NCI-H1930 (cell line): ENCODE measurements around the gene LONP2.
"Not testable (repeated sequence)": the region's sequence is repeated elsewhere in the genome, so short reads cannot be mapped to it uniquely, and the experiment has no call there.

Experiments
- DNase-seq, 2 experiments: peaks; one replicate each; lab custom pipeline; 2025; lab: John Stamatoyannopoulos, UW

LONP2 gene

GRCh38 chr16:48236286-48236685 is 7.8 kb upstream of the LONP2 start:
- DNase-seq = no peak

GRCh38 chr16:48240147-48240546 is 4.0 kb upstream of the LONP2 start:
- not testable (repeated sequence) for DNase-seq

GRCh38 chr16:48244863-48245195 is 729 bp downstream of the LONP2 start:
- DNase-seq = no peak

DNA sequence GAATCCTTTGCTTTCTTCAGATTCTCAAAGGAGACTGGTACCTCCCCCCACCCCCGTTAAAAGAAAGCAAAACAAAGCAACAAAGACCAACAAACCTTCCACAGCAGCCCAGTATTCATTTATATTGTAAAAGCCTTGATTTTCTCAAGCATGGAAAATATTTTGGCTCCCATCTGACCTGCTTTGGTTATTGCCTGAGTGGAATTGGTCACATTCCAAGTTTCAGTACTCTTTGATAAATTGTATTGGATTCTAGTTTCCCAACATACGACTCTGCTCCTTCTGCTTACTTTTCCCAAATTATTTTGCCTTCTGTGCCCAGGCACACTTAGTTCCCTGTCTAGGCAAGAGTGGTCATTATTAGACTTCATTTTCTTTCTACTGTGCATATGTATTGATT is 2.0 kb downstream of the LONP2 start:
- no peak for DNase-seq

DNA sequence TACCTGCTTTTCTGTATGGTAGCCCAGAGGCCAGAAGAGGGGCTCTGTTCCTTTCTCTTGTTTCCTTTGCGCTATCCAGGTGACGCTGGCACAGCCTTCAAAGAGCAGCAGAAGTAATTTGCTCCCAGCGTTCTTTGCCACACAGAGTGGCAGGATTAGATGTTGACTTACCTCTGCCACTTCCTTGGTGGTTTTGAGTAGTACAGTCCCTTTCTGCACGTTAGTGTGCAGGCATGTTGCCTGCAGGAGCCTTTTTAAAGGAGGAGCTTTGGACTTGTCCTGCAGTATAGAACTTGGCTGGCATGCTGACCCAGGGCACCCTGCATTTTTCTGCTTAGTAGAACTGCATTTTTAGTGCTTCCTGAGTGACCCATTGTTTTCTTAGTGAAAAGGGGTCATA is 3.2 kb downstream of the LONP2 start, which contains the start of gene ABCC11:
Gene ABCC11, minus strand, starts transcription at position 229 of the 400 bp plus-strand sequence. CDS start 15,618 bp downstream, outside the sequence.
- DNase-seq = no peak

- DNase-seq = no peak
Observed at GRCh38 chr16:48250520-48251278, 6.6 kb downstream of the LONP2 start.

DNA sequence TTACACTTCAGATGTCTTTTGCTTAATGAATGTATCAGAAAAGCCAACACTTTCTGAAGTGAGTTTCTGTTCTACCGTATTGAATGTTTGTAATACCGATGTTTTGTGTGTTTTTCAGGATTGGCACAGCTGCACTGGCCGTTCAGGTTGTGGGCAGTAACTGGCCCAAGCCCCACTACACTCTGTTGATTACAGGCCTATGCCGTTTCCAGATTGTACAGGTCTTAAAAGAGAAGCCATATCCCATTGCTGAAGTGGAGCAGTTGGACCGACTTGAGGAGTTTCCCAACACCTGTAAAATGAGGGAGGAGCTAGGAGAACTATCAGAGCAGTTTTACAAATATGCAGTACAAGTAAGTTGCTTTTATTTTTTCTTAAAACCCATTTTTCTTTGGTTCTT is 7.9 kb downstream of the LONP2 start:
- DNase-seq = no peak

DNA sequence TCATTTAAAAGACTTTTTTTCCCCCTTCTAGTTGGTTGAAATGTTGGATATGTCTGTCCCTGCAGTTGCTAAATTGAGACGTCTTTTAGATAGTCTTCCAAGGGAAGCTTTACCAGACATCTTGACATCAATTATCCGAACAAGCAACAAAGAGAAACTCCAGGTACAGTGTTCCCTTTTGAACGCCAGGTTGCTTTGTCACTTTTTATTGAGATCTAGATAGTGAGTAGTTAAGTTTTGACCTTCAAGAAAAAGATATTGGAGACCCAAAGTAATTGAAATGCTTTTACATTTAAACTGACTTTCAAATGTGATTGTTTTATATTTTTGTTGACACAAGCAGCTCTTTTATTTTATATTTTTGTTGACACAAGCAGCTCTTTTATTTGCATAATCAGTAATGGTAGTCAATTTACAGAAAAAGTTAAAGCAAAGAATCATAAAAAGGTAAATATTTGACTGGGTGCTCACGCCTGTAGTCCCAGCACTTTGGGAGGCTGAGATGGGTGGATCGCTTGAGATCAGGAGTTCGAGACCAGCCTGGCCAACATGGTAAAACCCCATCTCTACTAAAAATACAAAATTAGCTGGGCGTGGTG is 12.6 kb downstream of the LONP2 start:
- no peak for DNase-seq

- peak in 1 of 2 experiments; percentile 13 for DNase-seq
Observed at GRCh38 chr16:48261569-48261968, 17.5 kb downstream of the LONP2 start.

- DNase-seq = no peak
Observed at GRCh38 chr16:48262631-48263030, 18.5 kb downstream of the LONP2 start.

DNA sequence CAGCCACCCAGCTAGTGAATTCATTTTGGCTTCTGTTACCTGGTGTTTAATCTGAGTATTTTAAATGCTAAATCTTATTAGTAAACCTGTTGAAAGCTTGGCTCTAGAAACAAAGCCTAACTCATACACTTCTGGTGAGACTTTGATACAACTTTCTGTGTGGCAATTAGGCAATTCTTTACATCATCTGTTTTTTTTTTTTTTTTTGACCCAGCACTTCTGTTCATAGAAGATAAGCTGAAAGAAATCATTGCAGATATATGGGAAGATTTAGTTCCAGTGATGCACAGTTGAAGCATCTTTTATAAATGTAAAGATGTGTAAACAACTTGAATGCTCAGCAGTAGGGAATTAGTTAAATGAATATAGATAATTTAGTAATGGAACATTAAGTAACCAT is 24.9 kb downstream of the LONP2 start:
- no peak for DNase-seq

DNA sequence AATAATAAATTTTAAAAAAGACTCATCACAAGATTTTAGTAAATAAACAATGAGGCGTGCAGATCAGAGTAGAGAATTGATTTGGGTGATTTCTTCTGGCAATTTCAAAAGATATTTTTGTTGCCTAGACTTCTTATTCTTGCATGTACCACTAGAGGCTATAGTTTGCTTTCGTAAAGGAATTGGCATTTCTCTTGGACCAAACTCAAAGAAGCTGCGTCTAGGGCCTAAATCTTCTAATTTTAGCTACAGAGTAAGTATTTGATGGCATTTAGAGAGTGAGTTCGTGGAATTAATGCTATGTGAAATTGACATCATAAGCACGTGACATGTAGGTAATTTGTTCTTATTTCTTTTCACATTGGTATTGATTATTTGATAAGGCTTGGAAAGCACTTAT is 27.6 kb downstream of the LONP2 start:
- no peak for DNase-seq

- DNase-seq = no peak
Observed at GRCh38 chr16:48272837-48273421, 28.8 kb downstream of the LONP2 start.

GRCh38 chr16:48274476-48274875 is 30.4 kb downstream of the LONP2 start:
- no peak for DNase-seq

- DNase-seq = no peak
Observed at GRCh38 chr16:48276102-48276501, 32.0 kb downstream of the LONP2 start.

DNA sequence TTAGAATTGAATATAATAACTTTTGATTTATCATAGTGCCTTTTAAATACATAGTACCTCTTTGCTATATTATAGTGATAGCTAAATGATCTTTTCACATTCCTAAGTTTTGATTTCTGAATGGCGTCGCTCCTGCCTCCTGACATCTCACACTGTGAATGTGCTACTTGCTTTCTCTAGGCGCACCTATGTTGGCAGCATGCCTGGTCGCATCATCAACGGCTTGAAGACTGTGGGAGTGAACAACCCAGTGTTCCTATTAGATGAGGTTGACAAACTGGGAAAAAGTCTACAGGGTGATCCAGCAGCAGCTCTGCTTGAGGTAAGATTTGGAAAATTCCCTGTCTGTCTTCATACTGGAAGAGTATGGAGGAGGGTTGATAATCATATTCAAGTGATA is 33.1 kb downstream of the LONP2 start:
- no peak for DNase-seq

DNA sequence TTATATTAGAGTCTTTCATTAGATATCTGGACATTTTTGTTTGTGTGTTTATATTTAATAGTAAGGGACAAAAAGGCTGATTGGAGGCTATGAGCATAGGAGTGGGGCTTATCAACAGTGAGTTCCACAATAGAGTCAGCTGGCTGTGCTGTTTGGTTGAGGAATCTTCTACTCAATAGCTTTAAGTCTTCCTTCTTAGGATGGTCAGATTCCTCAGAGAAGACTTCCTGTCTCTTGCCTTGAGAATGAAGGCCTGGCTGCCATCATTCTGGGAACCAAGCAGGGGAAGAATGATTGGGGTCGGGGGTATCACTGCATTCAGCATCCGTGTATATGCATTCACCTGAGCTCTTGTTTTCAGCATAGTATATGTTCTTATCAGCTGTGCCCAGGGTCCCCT is 35.1 kb downstream of the LONP2 start:
- DNase-seq = no peak

- DNase-seq = no peak
Observed at GRCh38 chr16:48280546-48280945, 36.4 kb downstream of the LONP2 start.

- DNase-seq = no peak
Observed at GRCh38 chr16:48282636-48283263, 38.6 kb downstream of the LONP2 start.

- DNase-seq = no peak
Observed at GRCh38 chr16:48284772-48285409, 40.8 kb downstream of the LONP2 start.

DNA sequence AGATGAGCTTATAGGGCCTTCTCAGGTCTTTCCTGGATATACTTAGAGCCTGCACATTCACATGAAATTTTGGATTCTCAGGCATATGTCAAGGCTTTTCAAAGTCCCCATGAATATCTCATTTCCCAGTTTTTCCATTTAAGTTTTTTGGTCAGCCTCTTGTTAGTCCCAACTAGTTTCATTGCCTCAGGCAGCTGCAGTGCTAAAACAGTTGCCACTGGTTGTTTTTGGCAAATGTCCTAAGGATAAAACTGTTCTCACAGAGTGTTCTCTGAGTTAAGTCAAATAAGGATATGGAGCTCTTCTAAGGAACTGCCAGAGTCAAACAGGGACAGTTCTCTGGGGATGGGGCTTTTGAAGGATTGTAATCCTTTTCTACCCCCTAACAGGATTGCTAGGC is 43.1 kb downstream of the LONP2 start:
- no peak for DNase-seq

- no peak for DNase-seq
Observed at GRCh38 chr16:48291303-48291702, 47.2 kb downstream of the LONP2 start.

DNA sequence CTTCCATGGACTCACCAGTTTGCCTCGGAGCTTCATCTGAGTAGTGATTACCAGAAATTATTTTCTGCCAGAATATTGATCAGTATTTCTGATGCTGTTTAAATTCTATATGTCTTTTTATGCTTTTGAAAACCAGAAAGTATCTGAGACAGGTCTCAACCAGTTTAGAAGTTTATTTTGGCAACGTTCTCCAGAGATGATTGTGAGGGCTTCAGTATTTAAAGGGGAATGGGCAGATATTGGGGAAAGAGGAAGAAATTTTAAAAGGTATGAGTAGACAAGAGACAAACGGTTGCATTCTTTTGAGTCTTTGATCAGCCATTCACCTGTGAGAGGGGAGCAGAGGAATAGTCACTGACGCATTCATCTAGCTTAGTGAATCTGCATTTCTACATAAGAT is 47.7 kb downstream of the LONP2 start:
- DNase-seq = no peak
